ENCODE data around the gene PSRC1. TPM values are rescaled to one million over a fixed set of nuclear protein-coding genes. Genes with fewer than 3 reads are reported as not detected.
A peak's percentile ranks its signal among the peaks of the same experiment; 100 is the strongest.

Gene PSRC1
- total RNA-seq, 1 donor from 2014 or later, result 46.2 TPM

- no peak for DNase-seq (ENCODE audit: extremely low spot score, unreplicated experiment)
- no peak overlapping the region for H3K4me3 Mint-ChIP-seq
- TF ChIP-seq CTCF (conservative IDR thresholded peaks at IDR 0.05), result no peak
- H3K27ac Mint-ChIP-seq, result no peak overlapping the region
- H3K9me3 Mint-ChIP-seq, result no peaks in the 10 kb centered on the region
- no peaks in the 10 kb centered on the region for H3K27me3 Mint-ChIP-seq
- H3K4me1 Mint-ChIP-seq (ENCODE audit: unreplicated experiment), result peaks cover 22% of the 10 kb centered on the region
- peaks cover 4% of the 10 kb centered on the region for H3K36me3 Mint-ChIP-seq
Measured at GRCh38 chr1:109261578-109261977, 21.4 kb downstream of the PSRC1 start.

- Mint-ChIP-seq H3K4me1 (ENCODE audit: unreplicated experiment) (peaks cover 24% of the 10 kb centered on the region), H3K27me3 (no peaks in the 10 kb centered on the region), H3K4me3 (no peak overlapping the region), H3K9me3 (no peaks in the 10 kb centered on the region), H3K27ac (no peak overlapping the region), H3K36me3 (peaks cover 4% of the 10 kb centered on the region)
- TF ChIP-seq CTCF (conservative IDR thresholded peaks at IDR 0.05), result no peak
- DNase-seq (ENCODE audit: extremely low spot score, unreplicated experiment), result no peak
Measured at GRCh38 chr1:109261006-109261405, 21.9 kb downstream of the PSRC1 start.

- Mint-ChIP-seq H3K9me3 (no peaks in the 10 kb centered on the region), H3K36me3 (peaks cover 4% of the 10 kb centered on the region), H3K4me3 (no peak overlapping the region), H3K27me3 (no peaks in the 10 kb centered on the region), H3K27ac (no peak overlapping the region), H3K4me1 (ENCODE audit: unreplicated experiment) (peaks cover 32% of the 10 kb centered on the region)
- no peak for TF ChIP-seq CTCF (conservative IDR thresholded peaks at IDR 0.05)
- no peak for DNase-seq (ENCODE audit: extremely low spot score, unreplicated experiment)
Measured at GRCh38 chr1:109259674-109260557, 23.0 kb downstream of the PSRC1 start.

- DNase-seq (ENCODE audit: extremely low spot score, unreplicated experiment), result no peak
- no peak for TF ChIP-seq CTCF (conservative IDR thresholded peaks at IDR 0.05)
- peaks cover 31% of the 10 kb centered on the region for H3K4me1 Mint-ChIP-seq (ENCODE audit: unreplicated experiment)
- peaks cover 4% of the 10 kb centered on the region for H3K36me3 Mint-ChIP-seq
- H3K4me3 Mint-ChIP-seq, result no peak overlapping the region
- no peak overlapping the region for H3K27ac Mint-ChIP-seq
- no peaks in the 10 kb centered on the region for H3K9me3 Mint-ChIP-seq
- H3K27me3 Mint-ChIP-seq, result no peaks in the 10 kb centered on the region
Measured at GRCh38 chr1:109258481-109259466, 24.2 kb downstream of the PSRC1 start.

GRCh38 chr1:109257682-109258421, 25.1 kb downstream of the PSRC1 start:
- H3K27ac Mint-ChIP-seq, result peak overlapping the region; percentile 60
- H3K36me3 Mint-ChIP-seq, result peaks cover 4% of the 10 kb centered on the region
- no peaks in the 10 kb centered on the region for H3K9me3 Mint-ChIP-seq
- H3K4me1 Mint-ChIP-seq (ENCODE audit: unreplicated experiment), result peaks cover 27% of the 10 kb centered on the region
- no peak for TF ChIP-seq CTCF (conservative IDR thresholded peaks at IDR 0.05)
- DNase-seq (ENCODE audit: extremely low spot score, unreplicated experiment), result no peak
- no peaks in the 10 kb centered on the region for H3K27me3 Mint-ChIP-seq
- H3K4me3 Mint-ChIP-seq, result no peak overlapping the region

All from type B pancreatic cell (in vitro differentiated cells).